IPS DF 19.7 (cell line): Measurements from ENCODE around the gene TMEM51.

Experiments used
- DNase-seq: peaks from one replicate; pipeline ENCODE4 v3.0.0-alpha.2; 2013; ENCODE audit warnings: low read depth, low spot score

TMEM51 gene, protein sequence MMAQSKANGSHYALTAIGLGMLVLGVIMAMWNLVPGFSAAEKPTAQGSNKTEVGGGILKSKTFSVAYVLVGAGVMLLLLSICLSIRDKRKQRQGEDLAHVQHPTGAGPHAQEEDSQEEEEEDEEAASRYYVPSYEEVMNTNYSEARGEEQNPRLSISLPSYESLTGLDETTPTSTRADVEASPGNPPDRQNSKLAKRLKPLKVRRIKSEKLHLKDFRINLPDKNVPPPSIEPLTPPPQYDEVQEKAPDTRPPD

DNA sequence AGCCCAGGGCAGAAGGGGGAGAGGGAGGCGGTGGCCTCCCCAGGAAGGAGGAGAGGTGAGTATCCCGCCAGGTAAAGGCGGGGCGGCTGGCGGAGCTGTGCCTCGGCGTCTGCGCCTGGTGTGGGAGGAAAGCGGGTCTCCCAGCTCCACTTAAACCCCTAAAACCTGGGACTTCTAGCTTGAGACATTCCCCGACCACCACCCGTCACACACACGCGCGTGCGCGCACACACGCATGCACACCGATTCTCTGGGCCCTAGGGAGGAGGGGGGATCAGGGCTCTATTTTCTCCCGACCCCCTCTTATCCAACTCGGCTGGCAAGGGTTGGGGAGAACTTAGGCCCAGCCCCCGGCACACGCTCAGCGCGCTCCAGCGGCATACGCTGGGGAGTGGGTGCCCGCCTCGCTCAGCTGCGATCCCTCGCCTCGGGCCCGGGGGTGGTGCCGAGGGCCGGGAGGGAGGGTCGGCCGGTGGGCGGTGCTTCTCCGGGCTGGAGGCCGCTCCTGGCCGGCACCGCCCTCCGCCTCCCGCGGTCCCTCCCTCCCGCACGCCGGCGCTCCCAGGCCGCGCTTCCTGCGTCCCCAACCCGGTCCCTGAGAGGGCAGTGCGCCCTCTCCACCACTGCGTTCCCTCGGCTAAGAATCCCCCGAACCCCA is at the start of gene TMEM51:
Gene TMEM51, plus strand, starts transcription at position 564 of the 658 bp plus-strand sequence. CDS start 61,341 bp downstream, outside the sequence.
- DNase-seq: no peak

GRCh38 chr1:15103906-15104305 is 49.6 kb upstream of the TMEM51 start:
- no peak for DNase-seq

GRCh38 chr1:15104768-15105167 is 48.8 kb upstream of the TMEM51 start:
- no peak for DNase-seq

DNA sequence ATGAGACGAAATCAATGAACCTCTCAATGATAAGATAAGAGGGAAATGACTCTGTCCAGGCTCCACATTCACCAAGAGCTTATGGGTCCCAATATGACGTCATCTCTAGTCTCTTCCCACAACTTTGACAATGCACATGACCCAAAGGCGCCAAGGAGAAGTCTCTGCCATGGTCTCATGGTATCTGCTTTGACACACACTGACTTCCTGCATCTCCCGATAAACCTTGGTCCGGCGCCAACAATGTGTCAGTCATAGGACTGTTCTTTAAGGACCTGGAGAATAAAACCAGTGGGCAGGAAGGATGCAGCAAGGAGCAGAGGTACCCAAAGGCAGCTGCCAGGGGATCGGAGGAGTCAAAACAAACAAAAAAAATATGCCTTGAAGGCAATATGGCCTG is 46.9 kb upstream of the TMEM51 start:
- DNase-seq: no peak

- DNase-seq: no peak
Measured at GRCh38 chr1:15107058-15107687, 46.4 kb upstream of the TMEM51 start.

GRCh38 chr1:15107911-15108310 is 45.6 kb upstream of the TMEM51 start:
- DNase-seq: no peak

DNA sequence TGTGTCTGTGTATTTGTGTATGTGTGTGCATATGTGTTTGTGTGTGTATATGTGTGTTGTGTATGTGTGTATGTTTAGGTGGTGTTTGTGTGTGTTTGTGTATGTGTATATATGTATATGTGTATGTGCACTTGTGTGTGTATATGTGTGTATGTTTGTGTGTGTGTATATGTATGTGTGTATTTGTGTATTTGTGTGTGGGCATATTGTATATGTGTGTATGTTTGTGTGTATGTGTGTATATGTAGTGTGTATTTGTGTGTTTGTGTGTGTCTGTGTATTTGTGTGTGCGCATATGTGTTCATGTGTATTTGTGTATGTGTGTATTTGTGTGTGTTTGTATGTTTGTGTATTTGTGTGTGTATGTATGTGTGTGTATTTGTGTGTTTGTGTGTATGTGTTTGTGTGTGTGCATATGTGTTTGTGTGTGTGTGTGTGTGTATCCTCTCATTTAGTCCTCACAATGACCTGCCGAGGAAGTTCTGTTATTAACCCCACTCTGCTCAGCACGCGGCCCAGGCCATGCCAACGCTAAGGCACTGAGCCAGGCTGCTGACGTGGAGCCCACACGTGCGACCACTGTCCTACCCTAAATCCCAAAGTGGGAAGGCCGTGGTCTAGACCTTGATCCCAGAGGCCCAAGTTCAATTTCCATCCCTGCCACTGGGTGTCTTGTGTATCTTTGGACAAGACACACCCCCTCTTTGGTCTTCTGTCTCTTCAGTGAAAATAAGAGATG is 43.2 kb upstream of the TMEM51 start:
- no peak for DNase-seq

- DNase-seq: no peak
Measured at GRCh38 chr1:15110867-15111230, 42.7 kb upstream of the TMEM51 start.

GRCh38 chr1:15113146-15113545 is 40.4 kb upstream of the TMEM51 start:
- no peak for DNase-seq

- DNase-seq: no peak
Measured at GRCh38 chr1:15114884-15115283, 38.7 kb upstream of the TMEM51 start.

DNA sequence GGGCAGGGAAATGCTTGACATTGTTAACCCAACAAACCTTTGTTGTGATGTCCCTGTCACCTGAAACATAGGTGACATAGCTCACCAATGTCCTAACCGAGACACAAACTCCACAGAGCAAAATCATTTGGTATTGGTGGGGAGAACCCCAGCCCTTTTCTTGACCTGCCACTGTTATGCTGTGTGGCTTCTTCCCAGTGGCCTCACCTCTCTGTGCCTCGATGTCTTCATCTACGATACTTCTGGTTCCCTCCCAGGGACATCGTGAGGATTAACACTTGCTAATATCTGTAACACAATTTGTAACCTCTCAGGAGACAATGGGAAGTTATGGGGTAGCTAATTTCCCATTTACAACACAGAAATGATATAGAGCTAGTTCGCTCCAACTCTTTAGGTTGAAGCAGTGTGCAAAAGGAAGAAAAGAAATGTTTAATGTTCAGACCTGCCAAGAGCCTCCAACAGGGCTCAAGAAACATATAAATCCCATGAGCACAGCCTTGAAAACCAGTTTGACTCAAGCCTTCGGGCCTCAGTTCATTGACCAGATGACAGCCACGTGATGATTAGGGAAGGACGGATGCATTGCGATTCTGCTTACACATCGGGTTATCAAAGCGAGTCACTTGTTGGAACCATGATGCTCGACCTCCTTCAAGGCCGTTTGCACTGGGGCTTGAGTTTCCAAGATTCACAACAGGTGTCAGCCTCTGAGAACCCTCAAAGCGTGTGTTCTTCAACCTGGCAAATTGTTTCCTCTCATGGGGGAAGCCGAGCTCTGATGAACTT is 37.8 kb upstream of the TMEM51 start:
- no peak for DNase-seq

DNA sequence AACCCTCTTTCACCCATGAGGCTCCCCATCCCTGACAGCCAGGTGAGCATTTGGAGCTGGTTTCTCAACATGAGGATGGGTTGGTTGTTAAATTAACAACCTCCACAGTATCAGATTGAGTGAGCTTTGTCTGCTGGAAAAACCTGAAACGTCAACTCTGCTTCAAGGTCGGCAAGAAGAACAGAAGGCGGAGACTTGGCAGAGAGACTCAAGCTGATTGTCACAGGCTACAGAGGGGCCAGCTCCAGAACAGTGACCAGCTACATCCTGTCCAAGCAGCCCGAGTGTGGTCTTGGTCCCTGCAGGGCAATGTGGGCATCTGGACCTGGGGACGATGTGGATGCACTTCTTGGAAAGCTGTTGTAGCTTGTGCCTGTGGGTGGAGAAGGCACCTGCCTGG is 36.6 kb upstream of the TMEM51 start:
- DNase-seq: no peak

GRCh38 chr1:15117671-15118325 is 35.7 kb upstream of the TMEM51 start:
- DNase-seq: no peak

DNA sequence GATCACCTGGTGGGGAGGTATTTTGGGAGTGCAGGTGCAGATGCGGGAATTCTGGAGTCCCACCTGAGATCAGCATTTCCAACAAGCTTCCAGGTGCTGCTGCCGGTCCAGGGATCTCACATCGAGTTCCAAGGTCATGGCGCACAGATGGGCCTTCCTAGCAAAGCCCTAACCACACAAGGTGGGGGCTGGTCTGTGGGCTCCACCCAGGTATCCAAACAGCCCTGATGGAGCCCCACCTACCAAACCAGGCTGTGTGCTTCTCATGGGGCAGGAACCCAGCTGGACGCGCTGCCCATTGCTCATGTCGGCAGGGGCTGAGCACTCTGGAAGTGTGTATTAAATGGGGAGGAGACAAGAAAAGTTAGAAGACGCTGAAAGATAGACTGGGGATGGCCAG is 35.0 kb upstream of the TMEM51 start:
- no peak for DNase-seq

GRCh38 chr1:15120251-15120945 is 33.1 kb upstream of the TMEM51 start:
- DNase-seq: no peak

DNA sequence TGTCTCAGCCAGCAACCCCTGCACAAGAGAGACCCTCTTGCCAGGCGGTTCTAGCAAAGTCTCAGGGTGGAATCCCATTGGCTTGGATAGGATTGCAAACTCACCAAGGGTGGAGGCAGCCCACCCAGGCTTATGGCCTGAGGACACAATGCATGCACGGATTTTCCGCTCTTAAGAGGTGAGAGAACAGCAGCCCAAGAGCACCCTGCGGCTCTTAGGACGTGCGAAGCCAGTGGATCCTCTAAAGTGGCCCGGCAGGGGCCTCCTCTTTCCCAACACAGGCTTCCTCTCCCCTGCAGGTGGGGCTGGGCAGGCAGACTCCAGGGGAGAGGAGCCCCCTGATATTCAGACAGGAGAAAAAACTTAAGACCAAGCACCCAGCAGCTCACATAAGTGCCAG is 31.2 kb upstream of the TMEM51 start:
- no peak for DNase-seq

GRCh38 chr1:15123270-15123669 is 30.3 kb upstream of the TMEM51 start:
- DNase-seq: no peak

GRCh38 chr1:15123925-15124324 is 29.6 kb upstream of the TMEM51 start:
- no peak for DNase-seq

DNA sequence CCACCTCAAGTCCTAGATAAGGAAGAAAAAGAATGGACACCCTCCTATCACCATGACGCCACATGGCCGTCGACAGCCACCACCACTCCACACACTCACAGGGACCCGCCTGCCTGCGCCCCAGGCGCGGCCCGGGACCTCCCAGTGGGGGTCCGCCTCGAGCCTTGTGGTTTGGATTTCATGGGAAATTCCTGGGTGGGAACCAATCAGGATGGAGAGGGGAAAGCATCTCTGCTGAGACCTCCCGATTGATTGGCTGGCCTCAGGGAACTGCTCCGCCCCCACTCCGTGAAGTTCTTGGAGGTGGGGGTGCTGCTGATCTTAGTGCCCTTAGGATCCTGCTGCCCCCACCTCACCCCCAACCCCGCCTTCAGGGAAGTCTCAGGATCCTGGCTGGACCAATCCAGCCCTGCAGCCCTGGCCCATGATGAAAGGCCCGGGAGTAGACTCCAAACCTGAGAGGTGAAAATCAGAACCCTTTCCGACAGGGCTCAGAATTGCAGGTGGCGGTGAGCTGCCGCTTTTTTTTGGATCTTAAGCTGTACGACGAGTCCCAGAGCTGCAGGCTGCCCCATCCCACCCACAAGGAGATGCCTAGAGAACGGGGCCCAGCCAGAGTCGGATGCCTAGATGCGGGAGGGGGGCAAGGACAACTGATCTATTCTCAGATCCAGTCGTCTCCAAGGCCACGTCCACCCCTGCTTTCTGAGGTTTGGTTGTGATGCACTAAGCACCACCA is 29.0 kb upstream of the TMEM51 start:
- no peak for DNase-seq
